RPMI7951 (cell line): ENCODE measurements around the gene MYH9. TPM values are rescaled to one million over a fixed set of nuclear protein-coding genes. Genes with fewer than 3 reads are reported as not detected.

Experiments
- DNase-seq: peaks from one replicate; pipeline ENCODE4 v3.0.0-alpha.2; 2012; ENCODE audit warnings: low read depth
- total RNA-seq: library from RNA; depleted of rRNA; stranded (reverse); fragments of >200 nt; shearing (Covaris generic); gene quantifications from 2 replicates; pipeline ENCODE4 v1.2.3, GENCODE V29; 2014

Gene MYH9
- total RNA-seq, 1 experiment from 2014 or later, result 260 TPM

- no peak for DNase-seq
Measured at GRCh38 chr22:36351921-36352802, 35.6 kb downstream of the MYH9 start.

- peak; percentile 91 for DNase-seq
Measured at GRCh38 chr22:36350751-36351594, 36.8 kb downstream of the MYH9 start.

- DNase-seq, result peak; percentile 82
Measured at GRCh38 chr22:36349726-36350125, 38.0 kb downstream of the MYH9 start.

- no peak for DNase-seq
Measured at GRCh38 chr22:36348760-36349159, 39.0 kb downstream of the MYH9 start.

DNA sequence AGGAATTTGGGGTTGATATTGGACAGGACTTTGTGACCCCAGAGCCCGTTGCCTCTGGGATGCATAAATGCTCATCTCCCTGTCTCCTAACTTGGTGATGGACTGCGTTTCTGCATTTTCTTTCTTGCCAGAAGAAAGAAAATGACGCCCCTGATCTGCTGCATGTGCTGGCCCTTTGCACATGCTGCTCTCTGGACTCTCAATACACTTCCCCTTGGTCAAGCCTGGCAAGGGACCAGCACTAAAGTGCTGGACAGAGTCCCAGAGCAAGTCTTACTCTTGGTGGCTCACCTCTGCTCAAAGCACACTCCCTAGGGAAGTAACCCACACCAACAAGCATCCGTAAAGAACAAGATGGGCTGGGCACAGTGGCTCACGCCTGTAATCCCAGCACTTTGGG is 40.7 kb downstream of the MYH9 start:
- DNase-seq, result peak; percentile 66

GRCh38 chr22:36344106-36344827 is 43.5 kb downstream of the MYH9 start:
- DNase-seq, result no peak

DNA sequence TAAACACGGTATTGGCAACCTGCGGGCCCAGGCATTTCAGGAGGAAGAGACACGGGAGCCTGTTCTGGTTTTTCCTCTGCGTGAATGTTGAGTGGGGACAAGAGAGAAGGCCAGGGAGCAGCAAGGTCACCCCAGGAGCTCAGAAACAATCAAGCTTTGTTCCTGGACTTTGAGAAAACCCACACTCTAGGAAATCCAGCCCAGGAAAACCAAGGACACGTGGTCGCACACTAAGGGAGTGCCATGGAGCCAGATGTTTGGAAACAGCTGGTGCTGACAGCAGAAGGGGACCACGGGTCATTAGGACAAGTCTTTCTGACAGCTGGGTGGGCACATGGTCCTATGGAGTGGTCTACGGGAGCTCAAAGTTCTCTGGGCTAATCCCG is 44.1 kb downstream of the MYH9 start:
- DNase-seq, result no peak

- no peak for DNase-seq
Measured at GRCh38 chr22:36343070-36343719, 44.6 kb downstream of the MYH9 start.

DNA sequence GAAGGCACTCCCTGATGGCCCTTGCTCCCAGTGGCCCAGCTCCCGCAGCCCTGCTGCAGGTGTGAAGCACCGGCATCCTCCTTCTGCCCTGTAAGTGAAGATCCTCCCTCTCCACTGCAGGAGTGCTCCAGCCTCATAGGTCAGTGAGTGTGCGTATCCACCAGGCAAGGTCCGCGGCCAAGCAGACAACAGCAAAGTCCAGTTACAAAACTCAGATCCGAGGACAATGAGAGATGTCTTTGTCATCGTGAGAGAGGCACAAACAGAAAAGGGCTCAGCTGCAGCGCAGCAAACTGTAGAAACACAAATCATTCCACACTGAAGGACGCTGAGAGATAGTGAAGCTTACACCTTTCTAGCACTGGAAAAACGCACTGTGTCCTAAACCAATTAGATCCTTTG is 46.1 kb downstream of the MYH9 start:
- DNase-seq, result no peak

DNA sequence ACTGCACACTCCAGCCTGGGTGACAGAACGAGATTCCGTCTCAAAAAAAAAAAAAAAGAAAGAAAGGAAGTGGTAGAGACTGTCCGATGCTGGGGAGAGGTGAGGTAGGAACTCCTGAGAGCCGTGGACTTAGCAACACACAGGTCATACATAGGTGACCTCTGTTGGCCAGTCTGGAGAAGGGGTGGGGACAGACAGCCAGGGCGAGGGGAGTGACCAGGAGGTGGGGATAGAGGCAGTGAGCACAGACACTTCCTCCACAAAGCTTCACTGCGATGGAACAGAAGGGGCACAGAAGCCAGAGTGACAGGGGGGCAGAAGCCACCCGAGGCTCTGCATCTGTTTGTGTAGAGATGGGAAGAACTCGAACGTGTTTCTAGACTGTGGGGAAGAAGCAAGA is 47.1 kb downstream of the MYH9 start:
- DNase-seq, result no peak

DNA sequence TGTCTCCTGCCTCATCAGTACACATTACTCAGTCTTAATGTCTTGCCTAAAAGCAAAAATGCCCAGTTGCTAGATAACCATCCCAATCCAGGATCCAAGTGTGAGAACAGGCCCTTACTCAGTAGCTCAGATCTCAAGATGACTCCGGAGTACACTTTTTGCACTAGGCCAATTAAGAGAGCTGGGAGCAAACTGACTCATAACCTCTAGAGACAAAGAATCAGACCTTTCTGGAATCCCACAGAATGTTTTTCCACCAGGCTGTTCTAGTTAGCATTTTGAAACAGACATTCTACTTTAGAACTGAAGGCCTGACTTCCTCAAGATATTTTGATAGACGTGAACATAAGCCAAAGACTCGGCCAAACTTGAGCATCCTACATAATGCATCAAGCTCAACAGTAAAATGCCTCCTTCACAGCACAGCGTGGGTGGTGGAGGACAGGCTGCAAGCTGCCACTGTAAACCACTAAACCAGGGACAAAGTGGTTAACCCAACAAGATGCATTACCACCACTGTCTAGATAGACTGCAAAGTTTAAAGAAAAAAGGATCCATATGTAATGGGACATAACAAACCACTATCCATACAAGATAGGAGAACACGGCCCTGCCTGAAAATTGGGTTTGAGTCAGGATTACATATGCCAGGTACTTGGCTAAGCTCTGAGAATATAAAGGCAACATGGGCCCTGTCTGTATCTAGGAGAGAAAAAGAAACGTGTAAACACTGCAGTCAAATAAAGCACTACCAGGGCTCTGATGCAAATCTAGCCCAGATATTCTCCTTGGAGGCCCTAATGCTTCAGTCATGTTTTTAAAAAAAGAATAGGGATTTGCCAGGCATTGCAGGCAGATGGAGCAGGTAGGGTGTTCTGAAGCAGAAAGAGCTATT is 48.3 kb downstream of the MYH9 start:
- peak; percentile 91 for DNase-seq

DNA sequence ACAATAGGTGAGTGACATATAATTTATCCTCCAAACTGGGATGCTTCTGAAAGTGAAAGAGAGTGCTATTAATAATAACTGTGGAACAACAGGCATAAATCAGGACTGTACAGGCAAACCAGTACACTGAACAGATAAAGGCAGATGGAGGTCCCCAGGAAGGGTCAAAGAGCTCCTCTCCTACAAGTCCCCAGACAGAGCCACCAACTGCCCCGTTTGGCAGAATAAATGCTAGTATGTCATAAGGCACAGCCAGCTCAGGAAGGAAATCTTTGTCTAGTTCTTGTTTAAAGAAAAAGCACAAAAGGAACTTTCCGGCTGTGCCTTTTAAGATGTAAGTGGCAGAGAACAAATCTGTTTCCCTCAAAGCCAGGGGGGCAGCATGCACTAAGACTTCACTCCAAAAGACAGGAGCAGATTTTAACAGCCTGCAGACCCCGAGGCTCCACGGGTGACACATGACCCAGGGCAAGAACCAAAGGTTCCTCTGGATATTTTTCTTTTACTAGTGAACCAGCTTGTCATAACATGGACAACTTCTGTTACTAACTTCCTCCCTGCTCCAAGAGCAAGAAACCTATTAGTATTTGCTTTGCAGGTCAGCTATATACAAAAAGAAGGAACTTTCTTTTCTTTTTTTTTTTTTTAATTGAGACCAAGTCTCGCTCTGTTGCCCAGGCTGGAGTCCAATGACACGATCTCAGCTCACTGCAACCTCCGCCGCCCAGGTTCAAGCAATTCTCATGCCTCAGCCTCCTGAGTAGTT is 50.2 kb downstream of the MYH9 start:
- no peak for DNase-seq

DNA sequence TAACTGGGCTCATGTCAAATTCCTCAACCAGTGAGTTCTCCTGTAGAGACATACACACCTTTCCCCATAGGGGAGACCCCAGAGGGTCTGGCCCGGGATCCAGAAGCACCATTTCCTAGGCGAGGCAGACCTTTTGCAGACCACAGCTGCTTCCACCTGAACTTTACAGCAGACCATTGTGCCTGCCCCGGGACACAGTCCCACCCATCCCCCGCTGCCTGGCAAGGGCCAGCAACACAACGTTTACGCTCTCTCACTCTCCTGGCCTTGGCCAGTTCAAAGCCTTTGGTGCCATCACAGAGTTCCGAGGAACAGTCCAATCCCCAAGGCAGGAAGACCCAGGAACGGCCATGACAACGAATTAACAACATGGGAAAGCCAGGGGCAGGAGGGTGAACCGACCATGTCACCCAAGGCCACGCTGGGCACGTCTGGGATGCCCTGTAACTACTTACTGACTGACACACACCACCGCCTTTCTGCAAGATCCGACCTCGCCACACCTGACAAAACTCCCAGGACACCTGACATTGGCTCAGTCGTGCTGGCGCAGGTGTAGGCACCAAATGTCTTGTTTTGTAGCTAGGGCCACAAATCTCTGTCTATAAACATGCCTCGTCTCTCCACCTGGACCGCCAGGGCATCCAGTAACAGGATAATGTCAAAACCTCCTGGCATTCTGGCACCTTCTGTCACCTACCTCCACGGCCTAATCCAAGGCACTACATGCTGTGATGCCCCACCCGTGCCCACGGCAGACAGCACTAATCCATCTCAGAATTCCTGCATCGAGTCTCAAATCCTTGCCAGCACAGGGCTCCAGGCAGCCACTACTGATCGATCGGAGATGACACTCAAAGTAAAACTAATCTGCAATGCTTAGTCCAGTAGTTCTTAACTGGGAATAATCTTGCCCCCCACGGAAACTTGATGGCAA is 51.3 kb downstream of the MYH9 start:
- DNase-seq, result no peak

DNA sequence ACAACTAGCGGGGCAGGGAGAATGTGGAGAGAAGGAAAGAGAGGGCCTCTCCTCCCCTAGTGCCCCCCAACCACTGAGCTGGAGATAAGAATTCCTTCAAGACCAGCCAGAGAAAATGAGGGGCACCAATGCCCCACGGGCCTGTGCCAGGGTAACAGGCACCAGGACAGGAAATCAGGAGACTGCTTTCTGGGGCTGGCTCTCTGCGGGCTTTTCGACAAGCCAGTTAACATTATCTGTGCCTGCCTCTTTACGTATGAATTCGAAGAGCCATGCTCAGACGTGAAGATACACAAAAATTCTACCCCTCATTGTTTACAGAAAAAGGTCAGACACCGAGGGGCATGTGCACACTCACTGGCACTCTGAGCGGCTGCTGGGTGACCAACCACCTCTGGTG is 52.1 kb downstream of the MYH9 start:
- no peak for DNase-seq

GRCh38 chr22:36334821-36335603 is 52.8 kb downstream of the MYH9 start:
- DNase-seq, result peak; percentile 91

- DNase-seq, result no peak
Measured at GRCh38 chr22:36334081-36334820, 53.5 kb downstream of the MYH9 start.

GRCh38 chr22:36333644-36334043 is 54.1 kb downstream of the MYH9 start:
- no peak for DNase-seq
